IMR-90 (cell line): ENCODE measurements around the gene CREBZF. TPM values are rescaled to one million over a fixed set of nuclear protein-coding genes. Genes with fewer than 3 reads are reported as not detected.

Source experiments
- ATAC-seq: fragments of 200-7000 bp; cut with Tn5 transposase; 2 replicates; pipeline ENCODE4 v1.9.1; 2020; ENCODE audit warnings: low read depth, mild to moderate bottlenecking, moderate library complexity
- BruUV-seq: library from RNA; stranded (reverse); fragments of 400-500 nt; replicated peaks from 2 replicates; lab custom pipeline; 2021; lab: Mats Ljungman, UMichigan
- CTCF ChIA-PET: fragments of 300-600 bp; formaldehyde crosslinking; extraction: SDS; loops from one replicate; lab custom pipeline; 2021; ENCODE audit warnings: antibody characterized with exemption; lab: Yijun Ruan, JAX
- POLR2A ChIA-PET: fragments of 300-600 bp; sonication (Branson Sonifier 250); formaldehyde crosslinking; loops from one replicate; lab custom pipeline; 2022; ENCODE audit warnings: antibody characterized with exemption; ENCODE audit not compliant: unreplicated experiment; lab: Charles Lee
- DNase-seq: peaks from one replicate; pipeline ENCODE4 v3.0.0; 2013
- H2AFZ ChIP-seq: replicated peaks from 2 replicates; pipeline ENCODE3; 2013; ENCODE audit warnings: low read length, mild to moderate bottlenecking; ENCODE audit not compliant: poor library complexity
- H2AK5ac ChIP-seq: 2 replicates; pipeline ENCODE4 v1.6.1; 2013; ENCODE audit warnings: low read depth, low read length, inconsistent platforms
- H2AK9ac ChIP-seq: replicated peaks from 2 replicates; pipeline ENCODE3; 2013; ENCODE audit warnings: mild to moderate bottlenecking, low read depth, low read length, moderate library complexity; ENCODE audit not compliant: poor library complexity
- H2BK120ac ChIP-seq: 2 replicates; pipeline ENCODE4 v1.6.1; 2013; ENCODE audit warnings: low read depth, low read length, inconsistent platforms
- H2BK15ac ChIP-seq: 3 replicates; pipeline ENCODE4 v1.6.1; 2013; ENCODE audit warnings: low read depth, low read length, inconsistent platforms
- H2BK20ac ChIP-seq: 2 replicates; pipeline ENCODE4 v1.6.1; 2013; ENCODE audit warnings: low read depth, mild to moderate bottlenecking, inconsistent platforms, low read length, moderate library complexity
- H2BK5ac ChIP-seq: 2 replicates; pipeline ENCODE4 v1.6.1; 2013; ENCODE audit warnings: mild to moderate bottlenecking, low read depth, low read length, inconsistent platforms; ENCODE audit not compliant: poor library complexity, severe bottlenecking
- H3K14ac ChIP-seq: replicated peaks from 2 replicates; pipeline ENCODE4 v1.6.1; 2013; ENCODE audit warnings: low read depth, low read length, inconsistent platforms
- H3K18ac ChIP-seq: 2 replicates; pipeline ENCODE4 v1.6.1; 2013; ENCODE audit warnings: low read depth, low read length, control low read depth
- H3K23ac ChIP-seq: 2 replicates; pipeline ENCODE4 v1.6.1; 2013; ENCODE audit warnings: low read depth, low read length, inconsistent platforms
- H3K27ac ChIP-seq: 2 replicates; pipeline ENCODE4 v1.5.1; 2013; ENCODE audit warnings: mild to moderate bottlenecking, control low read depth, low read length; ENCODE audit not compliant: insufficient read depth
- H3K27me3 ChIP-seq: 2 replicates; pipeline ENCODE4 v1.6.1; 2013; ENCODE audit warnings: low read length; ENCODE audit not compliant: control insufficient read depth, insufficient read depth
- H3K36me3 ChIP-seq: 2 replicates; pipeline ENCODE4 v1.6.1; 2013; ENCODE audit warnings: low read length, mixed read lengths; ENCODE audit not compliant: control insufficient read depth, insufficient read depth
- H3K4ac ChIP-seq: 2 replicates; pipeline ENCODE4 v1.6.1; 2013; ENCODE audit warnings: low read depth, low read length, inconsistent platforms
- H3K4me1 ChIP-seq: 2 replicates; pipeline ENCODE4 v1.6.1; 2013; ENCODE audit warnings: low read length, mixed read lengths; ENCODE audit not compliant: control insufficient read depth, insufficient read depth
- H3K4me2 ChIP-seq: 2 replicates; pipeline ENCODE4 v1.6.1; 2013; ENCODE audit warnings: low read depth, mild to moderate bottlenecking, control low read depth, low read length, moderate library complexity
- H3K4me3 ChIP-seq: 2 replicates; pipeline ENCODE4 v1.5.1; 2013; ENCODE audit warnings: low read depth, mild to moderate bottlenecking, control low read depth, low read length, moderate library complexity; ENCODE audit not compliant: insufficient read depth
- H3K56ac ChIP-seq: 2 replicates; pipeline ENCODE4 v1.6.1; 2013; ENCODE audit warnings: low read length, inconsistent platforms; ENCODE audit not compliant: insufficient read depth; ENCODE audit errors: extremely low read depth
- H3K79me1 ChIP-seq, 2 experiments: 2 replicates each; pipeline ENCODE4 v1.6.1; 2013; ENCODE audit warnings: low read length in 2 of 2, inconsistent platforms in 1 of 2, low read depth in 1 of 2
- H3K9ac ChIP-seq: 2 replicates; pipeline ENCODE4 v1.6.1; 2013; ENCODE audit warnings: low read depth, low read length, control low read depth
- H3K9me1 ChIP-seq: 2 replicates; pipeline ENCODE4 v1.6.1; 2013; ENCODE audit warnings: low read length, inconsistent platforms; ENCODE audit not compliant: insufficient read depth
- H3K9me3 ChIP-seq: 2 replicates; pipeline ENCODE4 v1.6.1; 2013; ENCODE audit warnings: low read length; ENCODE audit not compliant: control insufficient read depth, insufficient read depth
- H4K20me1 ChIP-seq: 2 replicates; pipeline ENCODE4 v1.6.1; 2013; ENCODE audit warnings: low read length, inconsistent platforms; ENCODE audit not compliant: insufficient read depth
- H4K5ac ChIP-seq: 2 replicates; pipeline ENCODE4 v1.6.1; 2013; ENCODE audit warnings: mild to moderate bottlenecking, low read depth, low read length, control low read depth
- H4K8ac ChIP-seq, 2 experiments: 2 replicates each; pipeline ENCODE4 v1.6.1; 2013; ENCODE audit warnings: low read depth in 2 of 2, low read length in 2 of 2, control low read depth in 1 of 2, inconsistent platforms in 1 of 2
- H4K91ac ChIP-seq: 2 replicates; pipeline ENCODE4 v1.6.1; 2013; ENCODE audit warnings: low read depth, low read length, inconsistent platforms; ENCODE audit not compliant: insufficient read depth
- BHLHE40 ChIP-seq: fragments of 150-350 bp; IDR thresholded peaks from 2 replicates; pipeline ENCODE4 v1.6.1; 2016; ENCODE audit warnings: mild to moderate bottlenecking, low read depth, low read length
- CEBPB ChIP-seq: IDR thresholded peaks from 2 replicates; pipeline ENCODE4 v1.6.1; 2012; ENCODE audit warnings: low read depth, low read length, improper control_type of control experiment
- CHD1 ChIP-seq: IDR thresholded peaks from 2 replicates; pipeline ENCODE4 v1.6.1; 2012; ENCODE audit warnings: low read depth, low read length, improper control_type of control experiment
- CTCF ChIP-seq: conservative IDR thresholded peaks from 2 replicates; pipeline ENCODE4 v1.5.1; 2012; ENCODE audit warnings: mild to moderate bottlenecking, low read depth, low read length, improper control_type of control experiment
- FOS ChIP-seq: fragments of 150-350 bp; IDR thresholded peaks from 2 replicates; pipeline ENCODE4 v1.6.1; 2016; ENCODE audit warnings: low read depth, low read length
- MAFK ChIP-seq: IDR thresholded peaks from 2 replicates; pipeline ENCODE4 v1.6.1; 2012; ENCODE audit warnings: low read depth, low read length, improper control_type of control experiment
- MAZ ChIP-seq: IDR thresholded peaks from 2 replicates; pipeline ENCODE4 v1.6.1; 2012; ENCODE audit warnings: low read depth, mild to moderate bottlenecking, low read length, improper control_type of control experiment, moderate library complexity, borderline replicate concordance
- MXI1 ChIP-seq: IDR thresholded peaks from 2 replicates; pipeline ENCODE4 v1.6.1; 2012; ENCODE audit warnings: low read depth, mild to moderate bottlenecking, low read length, moderate library complexity, borderline replicate concordance
- NFE2L2 ChIP-seq: fragments of 150-350 bp; IDR thresholded peaks from 2 replicates; pipeline ENCODE4 v1.6.1; 2016; ENCODE audit warnings: low read depth, mild to moderate bottlenecking, low read length
- POLR2A ChIP-seq: IDR thresholded peaks from 2 replicates; pipeline ENCODE4 v1.6.1; 2012; ENCODE audit warnings: mild to moderate bottlenecking, low read depth, low read length
- RAD21 ChIP-seq: IDR thresholded peaks from 2 replicates; pipeline ENCODE4 v1.6.1; 2012; ENCODE audit warnings: low read length, improper control_type of control experiment
- RCOR1 ChIP-seq: IDR thresholded peaks from 2 replicates; pipeline ENCODE4 v1.6.1; 2012; ENCODE audit warnings: mild to moderate bottlenecking, low read length, improper control_type of control experiment; ENCODE audit not compliant: insufficient replicate concordance
- RFX5 ChIP-seq: IDR thresholded peaks from 2 replicates; pipeline ENCODE4 v1.8.0; 2012; ENCODE audit warnings: low read depth, mild to moderate bottlenecking, low read length, moderate library complexity
- SMC3 ChIP-seq: fragments of 150-350 bp; IDR thresholded peaks from 2 replicates; pipeline ENCODE4 v1.6.1; 2016; ENCODE audit warnings: low read depth, mild to moderate bottlenecking, antibody characterized with exemption, low read length, moderate library complexity
- WGBS, 2 experiments: methylation state at CpG; one replicate each; pipeline versions ENCODE4 v1.1.5 to v1.1.7; 2013; ENCODE audit warnings: missing lambda C conversion rate in 2 of 2; ENCODE audit not compliant: insufficient read length in 1 of 2; ENCODE audit errors: extremely low coverage in 2 of 2; 5-methylcytosine and 5-hydroxymethylcytosine counted together
- dilution Hi-C: fragments of 300-500 bp; cut with HindIII; formaldehyde crosslinking; loops from one replicate; pipeline ENCODE4 v1.14.3; 2018; ENCODE audit warnings: low sequenced_read_pairs; ENCODE audit not compliant: unreplicated experiment
- in situ Hi-C: fragments of 300-500 bp; cut with MboI; formaldehyde crosslinking; loops from 3 replicates; pipeline ENCODE4 v1.14.3; 2019; ENCODE audit warnings: low sequenced_read_pairs, inconsistent platforms, mixed read lengths
- intact Hi-C: fragments of 100-400 bp; cut with micrococcal nuclease; formaldehyde crosslinking; loops from 2 replicates; pipeline ENCODE4 v1.10.0; 2022
- polyA plus RNA-seq, 3 experiments: library from polyadenylated mRNA; depleted of rRNA; stranded (reverse); fragments of >200 nt; gene quantifications; 2 replicates each; pipeline ENCODE4 v1.2.3, GENCODE V29; 2012; ENCODE audit warnings: low replicate concordance in 1 of 3
- total RNA-seq: library from RNA; depleted of rRNA; stranded (reverse); fragments of >200 nt; gene quantifications from 2 replicates; pipeline ENCODE4 v1.2.3, GENCODE V29; 2012
- TF ChIP-seq, protein P1 (sequence below): fragments of 150-350 bp; IDR thresholded peaks from 2 replicates; pipeline ENCODE4 v1.6.1; 2017; ENCODE audit warnings: mild to moderate bottlenecking, antibody characterized with exemption, low read length, low read depth

Gene CREBZF
- total and polyA plus RNA-seq, 2 of the 4 experiments (the other 2 are of a cell fraction) = 12.5 to 17.7 TPM

DNA sequence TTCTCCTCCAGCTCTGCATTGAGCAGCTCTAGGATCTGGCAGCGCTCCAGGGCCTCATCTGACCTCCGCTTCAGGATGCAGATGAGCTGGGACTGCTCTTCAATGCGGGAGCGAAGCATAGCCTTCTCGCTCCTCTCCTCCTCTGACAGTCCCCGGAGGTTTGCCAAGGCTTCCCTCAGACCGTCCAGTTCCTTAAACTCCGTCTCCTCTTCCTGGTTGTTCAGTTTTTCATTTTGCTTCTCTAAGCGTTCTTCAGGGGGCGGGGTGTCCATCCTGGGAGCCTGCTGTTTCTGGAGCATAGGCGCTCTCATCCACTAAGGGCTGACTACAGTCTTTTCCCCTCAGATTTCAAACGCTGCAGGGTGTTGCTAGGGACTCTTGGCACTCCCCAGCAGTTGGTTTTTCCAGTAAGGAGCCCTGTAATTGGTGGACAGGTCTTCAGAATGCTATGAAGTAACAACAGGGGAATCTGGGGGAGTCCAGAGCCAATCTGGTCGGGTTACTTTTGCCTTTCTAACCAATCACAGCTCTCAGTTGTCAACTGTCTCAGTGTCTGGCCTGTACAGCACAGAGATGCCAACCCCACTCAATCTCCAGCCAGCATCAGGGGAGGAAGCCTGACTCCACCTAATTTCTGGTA lies 21.0 kb upstream of the CREBZF start, which contains the start of gene CCDC89:
Gene CCDC89, minus strand, starts transcription at position 376 of the 640 bp plus-strand sequence. Its CDS starts 65 bp downstream, at position 311.
- 0 out of 2 replicates have a peak within 1 kb of the TSS, but pooled peaks have one; percentile 18 for H2BK120ac ChIP-seq
- ATAC-seq = peak; percentile 92
- no peak within 1 kb of the TSS for H2BK20ac ChIP-seq
- no peaks in the 10 kb centered on the region for H3K27me3 ChIP-seq
- no peaks in the 10 kb centered on the region for H3K36me3 ChIP-seq
- H4K8ac ChIP-seq = peak within 1 kb of the TSS; percentile 61 to 72
- peak within 1 kb of the TSS; percentile 19 for H2AK9ac ChIP-seq
- peak within 1 kb of the TSS; percentile 78 for H3K23ac ChIP-seq
- peak within 1 kb of the TSS; percentile 59 for H4K91ac ChIP-seq
- H4K20me1 ChIP-seq = no peaks in the 10 kb centered on the region
- peak within 1 kb of the TSS; percentile 58; the same call in 1 of the 2 replicates for H3K56ac ChIP-seq
- H4K5ac ChIP-seq = peak within 1 kb of the TSS; percentile 38; the same call in 1 of the 2 replicates
- H3K18ac ChIP-seq = peak within 1 kb of the TSS; percentile 16
- dilution Hi-C loops (no loop called here), intact Hi-C loops (loop anchor here (1.0 kb wide), 2 partner anchors 21 to 91 kb away; partner anchors contain the start of gene CREBZF), in situ Hi-C loops (loop anchor here (10.0 to 25.0 kb wide), 2 partner anchors 139 to 601 kb away; no protein-coding TSS in a partner anchor)
- H3K79me1 ChIP-seq = peaks cover 6 to 14% of the 10 kb centered on the region in 2 experiments
- 0% methylated on average over 5 of the region's 13 CpGs; no CpG with 5 or more reads in 1 of the 2 experiments for WGBS, 2 experiments
- H2BK15ac ChIP-seq = peak within 1 kb of the TSS; percentile 32; the same call in 1 of the 3 replicates
- peak within 1 kb of the TSS; percentile 71 for H2AFZ ChIP-seq
- H3K9me3 ChIP-seq = no peaks in the 10 kb centered on the region
- H3K14ac ChIP-seq = peak within 1 kb of the TSS; percentile 56
- peak within 1 kb of the TSS; percentile 55 for H3K4ac ChIP-seq
- DNase-seq = peak; percentile 99
- H3K4me3 ChIP-seq = peak within 1 kb of the TSS; percentile 52
- H3K27ac ChIP-seq = peak within 1 kb of the TSS; percentile 74
- CTCF ChIA-PET = interaction anchor here (0.9 to 1.8 kb wide), 3 partner anchors 9 to 111 kb away, joined by 3 to 7 read pairs (median 3); no protein-coding TSS in a partner anchor
- peak within 1 kb of the TSS; percentile 71 for H3K9ac ChIP-seq
- H3K4me1 ChIP-seq = peaks cover 2% of the 10 kb centered on the region; the same call in 1 of the 2 replicates
- no TSS peak for BruUV-seq
- POLR2A ChIA-PET = interaction anchor here (0.6 kb wide), 1 partner anchor 305 kb away, joined by 4 read pairs; no protein-coding TSS in a partner anchor
- H3K4me2 ChIP-seq = peak within 1 kb of the TSS; percentile 84
- H2AK5ac ChIP-seq = peak within 1 kb of the TSS; percentile 47
- H3K9me1 ChIP-seq = no peaks in the 10 kb centered on the region; the same call in 1 of the 2 replicates
- H2BK5ac ChIP-seq = peak within 1 kb of the TSS; percentile 65
- TF ChIP-seq MAZ (no peak), CHD1 (no peak), BHLHE40 (no peak), RCOR1 (no peak), SMC3 (no peak), POLR2A (peak; percentile 58; the same call in 1 of the 2 replicates), MXI1 (peak; percentile 35; the same call in 1 of the 2 replicates), CEBPB (peak; percentile 80), NFE2L2 (no peak), CTCF (no peak), FOS (no peak), MAFK (peak; percentile 48), RAD21 (no peak), RFX5 (peak; percentile 65)
- TF ChIP-seq, protein P1, sequence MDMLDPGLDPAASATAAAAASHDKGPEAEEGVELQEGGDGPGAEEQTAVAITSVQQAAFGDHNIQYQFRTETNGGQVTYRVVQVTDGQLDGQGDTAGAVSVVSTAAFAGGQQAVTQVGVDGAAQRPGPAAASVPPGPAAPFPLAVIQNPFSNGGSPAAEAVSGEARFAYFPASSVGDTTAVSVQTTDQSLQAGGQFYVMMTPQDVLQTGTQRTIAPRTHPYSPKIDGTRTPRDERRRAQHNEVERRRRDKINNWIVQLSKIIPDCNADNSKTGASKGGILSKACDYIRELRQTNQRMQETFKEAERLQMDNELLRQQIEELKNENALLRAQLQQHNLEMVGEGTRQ = no peak
